NCI-H510A (cell line): ENCODE measurements around the gene MAML2.

Experiments used
- DNase-seq: peaks from one replicate; lab custom pipeline; 2025; lab: John Stamatoyannopoulos, UW

MAML2 gene

GRCh38 chr11:95964281-95964680 lies 378.7 kb downstream of the MAML2 start:
- DNase-seq = no peak

GRCh38 chr11:95961758-95962157 lies 381.2 kb downstream of the MAML2 start:
- no peak for DNase-seq

GRCh38 chr11:95950905-95951304 lies 392.1 kb downstream of the MAML2 start:
- no peak for DNase-seq

- DNase-seq = no peak
These were observed 394.4 kb downstream of the MAML2 start for GRCh38 chr11:95948637-95949036.

- no peak for DNase-seq
These were observed 398.4 kb downstream of the MAML2 start for GRCh38 chr11:95944623-95945022.

GRCh38 chr11:95943546-95943945 lies 399.4 kb downstream of the MAML2 start:
- DNase-seq = no peak

GRCh38 chr11:95939091-95939490 lies 403.9 kb downstream of the MAML2 start:
- DNase-seq = no peak

- DNase-seq = no peak
These were observed 405.6 kb downstream of the MAML2 start for GRCh38 chr11:95937358-95937757.

GRCh38 chr11:95933594-95933993 lies 409.4 kb downstream of the MAML2 start:
- DNase-seq = no peak

- DNase-seq = no peak
These were observed 411.1 kb downstream of the MAML2 start for GRCh38 chr11:95931916-95932315.

GRCh38 chr11:95930948-95931347 lies 412.0 kb downstream of the MAML2 start:
- DNase-seq = no peak

GRCh38 chr11:95926726-95927125 lies 416.3 kb downstream of the MAML2 start:
- DNase-seq = no peak
